Measurements from ENCODE around the gene RNF135. TPM values are rescaled to one million over a fixed set of nuclear protein-coding genes. Genes with fewer than 3 reads are reported as not detected.

Gene RNF135
- total RNA-seq, 1 experiment from 2014 or later = 8.0 TPM

DNA sequence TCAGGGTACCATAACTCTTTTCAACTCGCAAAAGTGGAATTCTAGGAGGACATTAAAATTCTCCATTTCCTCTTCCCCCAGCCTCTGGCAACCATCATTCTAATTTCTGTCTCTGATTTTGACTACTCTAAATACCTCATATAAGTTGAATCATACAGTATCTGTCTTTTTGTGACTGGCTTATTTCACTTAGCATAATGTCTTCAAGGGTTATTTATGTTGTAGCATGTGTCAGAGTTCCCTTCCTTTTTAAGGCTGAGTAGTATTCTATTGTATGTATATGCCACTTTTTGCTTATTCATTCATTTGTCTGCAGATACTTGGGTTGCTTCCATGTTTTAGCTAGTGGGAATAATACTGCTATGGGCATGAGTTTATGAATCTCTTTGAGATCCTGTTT is 12.0 kb downstream of the RNF135 start:
- no peak overlapping the region for H3K56ac ChIP-seq (ENCODE audit: insufficient read length, low read depth, low read length)
- no peak overlapping the region for H3T11ph ChIP-seq (ENCODE audit: low read length)
- no peak overlapping the region for H2AFZ ChIP-seq (ENCODE audit: low read length)
- no peak overlapping the region for H2BK5ac ChIP-seq (ENCODE audit: insufficient read length, low read length)
- H3K27ac Mint-ChIP-seq = no peak overlapping the region
- H2BK120ac ChIP-seq (ENCODE audit: low read depth, low read length, poor library complexity, severe bottlenecking) = no peak overlapping the region
- H4K20me1 ChIP-seq (ENCODE audit: control insufficient read depth, insufficient read depth, insufficient read length) = no peaks in the 10 kb centered on the region
- no peaks in the 10 kb centered on the region for H3K79me1 ChIP-seq (ENCODE audit: insufficient read depth, low read depth, low read length, poor library complexity, severe bottlenecking)
- no peak overlapping the region for H3K4me2 ChIP-seq (ENCODE audit: insufficient read depth, insufficient read length, low read length)
- H3K27me3 ChIP-seq (ENCODE audit: insufficient read depth, low read length) = no peaks in the 10 kb centered on the region
- no peaks in the 10 kb centered on the region for H3K23me2 ChIP-seq (ENCODE audit: insufficient read length, low read depth, low read length, poor library complexity, severe bottlenecking)
- H4K8ac ChIP-seq (replicated peaks; ENCODE audit: insufficient read length, low read depth, low read length) = no peak overlapping the region
- no peak overlapping the region for H2AK5ac ChIP-seq (ENCODE audit: insufficient read length, low read length)
- no peak for DNase-seq
- WGBS (ENCODE audit: extremely low coverage, insufficient read length, low lambda C conversion rate) = no CpG with 5 or more reads among the region's 1 CpG
- H3K18ac ChIP-seq (ENCODE audit: insufficient read length, low read depth, low read length) = no peak overlapping the region
- H2BK20ac ChIP-seq (ENCODE audit: low read depth, low read length, poor library complexity, severe bottlenecking) = no peak overlapping the region
- H3K4ac ChIP-seq (ENCODE audit: low read depth, low read length) = no peak overlapping the region
- no peak overlapping the region for H4K5ac ChIP-seq (ENCODE audit: insufficient read length, low read depth, low read length)
- no peak overlapping the region for H3K23ac ChIP-seq (ENCODE audit: insufficient read length, low read depth, low read length)
- H3K79me2 ChIP-seq (ENCODE audit: insufficient read depth, low read length) = no peaks in the 10 kb centered on the region
- H2BK12ac ChIP-seq (ENCODE audit: insufficient read length, low read depth, low read length) = no peak overlapping the region
- no peak for TF ChIP-seq CTCF (conservative IDR thresholded peaks at IDR 0.05)
- no peak overlapping the region for H4K91ac ChIP-seq (ENCODE audit: insufficient read length, low read depth, low read length)
- peaks cover 6 to 8% (median 7%) of the 10 kb centered on the region in 3 experiments for H3K36me3 Mint-ChIP-seq (ENCODE audit: insufficient read depth in 1 of 3, low read depth in 3 of 3)
- no peaks in the 10 kb centered on the region for H3K9me3 ChIP-seq (ENCODE audit: control insufficient read depth, low read depth, low read length)
- H3K4me1 ChIP-seq (ENCODE audit: insufficient read depth, low read length) = no peaks in the 10 kb centered on the region
- no peak overlapping the region for H3K4me3 Mint-ChIP-seq
- H3K27ac ChIP-seq (ENCODE audit: insufficient read length, low read depth, low read length) = no peak overlapping the region
- peaks cover 5 to 6% of the 10 kb centered on the region in 2 experiments for H3K9me3 Mint-ChIP-seq
- no peaks in the 10 kb centered on the region for H3K27me3 Mint-ChIP-seq (ENCODE audit: low read depth)
- H3K14ac ChIP-seq (ENCODE audit: insufficient read depth, low read length) = no peak overlapping the region
- peaks cover 5 to 7% of the 10 kb centered on the region in 2 experiments; a peak in 2 of 4 replicates for H3K4me1 Mint-ChIP-seq
- no peak overlapping the region for H2BK15ac ChIP-seq (ENCODE audit: low read depth, low read length)
- no peak overlapping the region for H3K9ac ChIP-seq (ENCODE audit: extremely low read depth, insufficient read length, low read length)
